HepG2 (cell line): ENCODE results near the gene HSD3B7. TPM values are rescaled to one million over a fixed set of nuclear protein-coding genes. Genes with fewer than 3 reads are reported as not detected.

Source experiments
- CERS6 ChIP-seq: sonication (generic); formaldehyde crosslinking; IDR thresholded peaks from 2 replicates; pipeline ENCODE4 v1.5.0; 2020; ENCODE audit warnings: missing genetic modification reagents
- CREBL2 ChIP-seq: sonication (generic); formaldehyde crosslinking; IDR thresholded peaks from 2 replicates; pipeline ENCODE4 v1.8.1; 2023; ENCODE audit warnings: missing genetic modification reagents, mild to moderate bottlenecking, borderline replicate concordance
- E2F2 ChIP-seq: sonication (generic); formaldehyde crosslinking; IDR thresholded peaks from 2 replicates; pipeline ENCODE4 v1.4.0; 2020; ENCODE audit warnings: missing genetic modification reagents, borderline replicate concordance
- FOXO1 ChIP-seq: sonication (generic); formaldehyde crosslinking; IDR thresholded peaks from 2 replicates; pipeline ENCODE4 v1.4.0; 2020; ENCODE audit warnings: missing genetic modification reagents
- GLMP ChIP-seq: sonication (generic); formaldehyde crosslinking; IDR thresholded peaks from 2 replicates; pipeline ENCODE4 v1.9.0; 2021; ENCODE audit warnings: missing genetic modification reagents, mild to moderate bottlenecking, borderline replicate concordance
- HES4 ChIP-seq: sonication (generic); formaldehyde crosslinking; IDR thresholded peaks from 2 replicates; pipeline ENCODE4 v1.9.0; 2021; ENCODE audit warnings: mild to moderate bottlenecking, missing genetic modification reagents, borderline replicate concordance
- PREB ChIP-seq: sonication (generic); formaldehyde crosslinking; IDR thresholded peaks from 2 replicates; pipeline ENCODE4 v1.4.0; 2020; ENCODE audit warnings: missing genetic modification reagents
- ZBTB3 ChIP-seq: sonication (generic); formaldehyde crosslinking; IDR thresholded peaks from 2 replicates; pipeline ENCODE4 v1.4.0; 2020; ENCODE audit warnings: low read depth, mild to moderate bottlenecking, moderate library complexity, missing genetic modification reagents, borderline replicate concordance
- ZBTB49 ChIP-seq: sonication (generic); formaldehyde crosslinking; IDR thresholded peaks from 2 replicates; pipeline ENCODE4 v1.4.0; 2020; ENCODE audit warnings: missing genetic modification reagents, borderline replicate concordance
- ZNF281 ChIP-seq: sonication (generic); formaldehyde crosslinking; IDR thresholded peaks from 2 replicates; pipeline ENCODE4 v1.4.0; 2020; ENCODE audit warnings: missing genetic modification reagents, borderline replicate concordance
- ZNF350 ChIP-seq: sonication (generic); formaldehyde crosslinking; IDR thresholded peaks from 2 replicates; pipeline ENCODE4 v1.4.0; 2020; ENCODE audit warnings: mild to moderate bottlenecking, low read depth, missing genetic modification reagents, borderline replicate concordance
- ZNF512 ChIP-seq: sonication (generic); formaldehyde crosslinking; IDR thresholded peaks from 2 replicates; pipeline ENCODE4 v1.4.0; 2020; ENCODE audit warnings: mild to moderate bottlenecking, missing genetic modification reagents
- ZNF576 ChIP-seq: sonication (generic); formaldehyde crosslinking; IDR thresholded peaks from 2 replicates; pipeline ENCODE4 v1.4.0; 2020; ENCODE audit warnings: mild to moderate bottlenecking, missing genetic modification reagents
- polyA plus RNA-seq, 8 experiments: library from polyadenylated mRNA; depleted of rRNA in 3 of 8; stranded (reverse) in 7 of 8; unstranded in 1 of 8; fragments of >200 nt; fragmentation: Illumina TruSeq in 4 of 8; extraction: Trizol in 4 of 8; gene quantifications; 2 replicates each; pipeline versions ENCODE4 v1.2.1 to v1.2.3, GENCODE V29; 2011 to 2016; ENCODE audit warnings: low read depth in 4 of 8, missing spikeins in 1 of 8, mixed read lengths in 1 of 8; ENCODE audit not compliant: insufficient read depth in 1 of 8
- total RNA-seq, 5 experiments: library from RNA; depleted of rRNA; stranded (reverse); fragments of >200 nt; fragmentation: Illumina TruSeq; extraction: Trizol; gene quantifications; 2 replicates each; pipeline ENCODE4 v1.2.3, GENCODE V29; 2016; ENCODE audit warnings: low read depth in 1 of 5

The HSD3B7 gene
- total and polyA plus RNA-seq, 2 of the 13 experiments (the other 11 are each of a cell fraction or from before 2014, with no cell fraction given): 32.9 to 69.7 TPM

- no peak for TF ChIP-seq ZBTB3 (CRISPR knock-in tag)
- no peak for TF ChIP-seq PREB (CRISPR knock-in tag)
- no peak for TF ChIP-seq ZNF512 (CRISPR knock-in tag)
- peak; percentile 95 for TF ChIP-seq ZNF350 (CRISPR knock-in tag)
- peak; percentile 56 for TF ChIP-seq ZNF576 (CRISPR knock-in tag)
- no peak; the same call in 1 of the 2 replicates for TF ChIP-seq HES4
- peak; percentile 33; the same call in 1 of the 2 replicates for TF ChIP-seq E2F2 (CRISPR knock-in tag)
- no peak for TF ChIP-seq ZNF281 (CRISPR knock-in tag)
- TF ChIP-seq CREBL2 (CRISPR knock-in tag): no peak
- no peak; the same call in none of the 2 replicates for TF ChIP-seq FOXO1 (CRISPR knock-in tag)
- TF ChIP-seq CERS6: 0 out of 2 replicates have a peak, but pooled peaks have one; percentile 40
- no peak for TF ChIP-seq GLMP
- no peak for TF ChIP-seq ZBTB49 (CRISPR knock-in tag)
Measured at GRCh38 chr16:31032736-31033708, 48.0 kb downstream of the HSD3B7 start, which contains the start of gene STX4 (continued).
